ENCODE data around the gene FOXC1.

Gene FOXC1

GRCh38 chr6:1624851-1625781 lies 15.4 kb downstream of the FOXC1 start:
- DNase-seq, result no peak

GRCh38 chr6:1625794-1626435 lies 16.2 kb downstream of the FOXC1 start:
- no peak for DNase-seq

GRCh38 chr6:1626481-1626880 lies 16.8 kb downstream of the FOXC1 start:
- no peak for DNase-seq

GRCh38 chr6:1627827-1628560 lies 18.3 kb downstream of the FOXC1 start:
- DNase-seq, result no peak

GRCh38 chr6:1629316-1629715 lies 19.6 kb downstream of the FOXC1 start:
- no peak for DNase-seq

GRCh38 chr6:1630212-1630770 lies 20.6 kb downstream of the FOXC1 start:
- DNase-seq, result no peak

- no peak for DNase-seq
Observed at GRCh38 chr6:1630771-1631217, 21.1 kb downstream of the FOXC1 start.

- DNase-seq, result no peak
Observed at GRCh38 chr6:1631251-1631650, 21.5 kb downstream of the FOXC1 start.

- DNase-seq, result no peak
Observed at GRCh38 chr6:1633366-1634021, 23.8 kb downstream of the FOXC1 start.

- DNase-seq, result no peak
Observed at GRCh38 chr6:1634081-1634480, 24.4 kb downstream of the FOXC1 start.

GRCh38 chr6:1635305-1636010 lies 25.7 kb downstream of the FOXC1 start:
- DNase-seq, result no peak

GRCh38 chr6:1636272-1636825 lies 26.6 kb downstream of the FOXC1 start:
- no peak for DNase-seq

- DNase-seq, result no peak
Observed at GRCh38 chr6:1636971-1637871, 27.5 kb downstream of the FOXC1 start.

- no peak for DNase-seq
Observed at GRCh38 chr6:1639430-1639829, 29.7 kb downstream of the FOXC1 start.

- DNase-seq, result no peak
Observed at GRCh38 chr6:1640476-1640875, 30.8 kb downstream of the FOXC1 start.

GRCh38 chr6:1641343-1641885 lies 31.7 kb downstream of the FOXC1 start:
- DNase-seq, result no peak

- no peak for DNase-seq
Observed at GRCh38 chr6:1643111-1643510, 33.4 kb downstream of the FOXC1 start.

GRCh38 chr6:1643830-1644445 lies 34.2 kb downstream of the FOXC1 start:
- DNase-seq, result no peak

- DNase-seq, result no peak
Observed at GRCh38 chr6:1644516-1645060, 34.9 kb downstream of the FOXC1 start.

All from NCI-H1694 treated with DMSO at 0.1 percent for 48 hours (cell line).